HepG2 (cell line): ENCODE data around the gene GABRA4. TPM values are rescaled to one million over a fixed set of nuclear protein-coding genes. Genes with fewer than 3 reads are reported as not detected.

Experiments
- ATAC-seq: fragments of 200-7000 bp; cut with Tn5 transposase; 3 replicates; pipeline ENCODE4 v1.9.1; 2020; ENCODE audit warnings: mild to moderate bottlenecking, moderate library complexity
- BruUV-seq: library from RNA; stranded (reverse); fragments of 400-500 nt; replicated peaks from 2 replicates; lab custom pipeline; 2021; lab: Mats Ljungman, UMichigan
- CTCF ChIA-PET: fragments of 300-600 bp; formaldehyde crosslinking; extraction: SDS; loops from one replicate; lab custom pipeline; 2021; ENCODE audit warnings: low total read pairs, inconsistent platforms, low intra/inter-chr PET ratio; lab: Yijun Ruan, JAX
- POLR2A ChIA-PET: fragments of 350-600 bp; sonication (Branson Sonifier 250); formaldehyde crosslinking; loops from one replicate; lab custom pipeline; 2020; ENCODE audit warnings: antibody characterized with exemption, inconsistent platforms; lab: Yijun Ruan, JAX
- DNase-seq: peaks from one replicate; pipeline ENCODE4 v3.0.0-alpha.2; 2015; ENCODE audit warnings: low spot score
- FAIRE-seq: peaks from 3 replicates; lab custom pipeline; 2011; peaks lifted over from hg19 to GRCh38; lab: Jason Lieb, UNC
- H2AFZ ChIP-seq: one replicate; pipeline ENCODE4 v1.6.1; 2011; ENCODE audit warnings: low read length, inconsistent platforms
- H3K27ac ChIP-seq: fragments of 300-600 bp; 3 replicates; pipeline ENCODE4 v1.8.0; 2011; ENCODE audit warnings: mixed run types, mild to moderate bottlenecking, mixed read lengths, low read length, inconsistent platforms; ENCODE audit not compliant: insufficient read depth; ENCODE audit errors: extremely low read length
- H3K27me3 ChIP-seq, 2 experiments: fragments of 200-600 bp in 1 of 2; 2 replicates in 1 of 2; 3 replicates in 1 of 2; pipeline versions ENCODE4 v1.6.0 to v1.8.0; 2011; ENCODE audit warnings: low read length in 2 of 2, mild to moderate bottlenecking in 2 of 2, moderate library complexity in 2 of 2, inconsistent platforms in 1 of 2; ENCODE audit not compliant: insufficient read depth in 2 of 2, control insufficient read depth in 1 of 2
- H3K36me3 ChIP-seq, 2 experiments: fragments of 200-600 bp in 1 of 2; replicated peaks in 1 of 2; 2 replicates in 1 of 2; 3 replicates in 1 of 2; pipeline versions ENCODE4 v1.5.1 to v1.8.0; 2011; ENCODE audit warnings: low read length in 2 of 2, inconsistent platforms in 1 of 2; ENCODE audit not compliant: insufficient read depth in 2 of 2, control insufficient read depth in 1 of 2
- H3K4me1 ChIP-seq: 2 replicates; pipeline ENCODE4 v1.5.1; 2012; ENCODE audit warnings: low read length, inconsistent platforms; ENCODE audit not compliant: insufficient read depth
- H3K4me2 ChIP-seq: 2 replicates; pipeline ENCODE4 v1.6.0; 2011; ENCODE audit warnings: low read depth, low read length, inconsistent platforms
- H3K4me3 ChIP-seq, 3 experiments: fragments of 200-600 bp in 1 of 3; sonication (generic), shearing (Covaris generic) in 1 of 3; replicated peaks in 1 of 3; 2 replicates each; pipeline ENCODE4 v1.5.1; 2011 to 2016; ENCODE audit warnings: low read length in 3 of 3, inconsistent platforms in 2 of 3, low read depth in 2 of 3, mild to moderate bottlenecking in 2 of 3, control low read depth in 1 of 3, mixed read lengths in 1 of 3; ENCODE audit not compliant: insufficient read depth in 1 of 3
- H3K79me2 ChIP-seq: one replicate; pipeline ENCODE4 v1.6.1; 2011; ENCODE audit warnings: low read length, inconsistent platforms; ENCODE audit not compliant: insufficient read depth
- H3K9ac ChIP-seq: 2 replicates; pipeline ENCODE4 v1.6.0; 2011; ENCODE audit warnings: mild to moderate bottlenecking, low read depth, low read length, inconsistent platforms; ENCODE audit not compliant: insufficient read depth
- H3K9me3 ChIP-seq: 2 replicates; pipeline ENCODE4 v1.5.1; 2012; ENCODE audit warnings: mild to moderate bottlenecking, low read length
- H4K20me1 ChIP-seq: 2 replicates; pipeline ENCODE4 v1.6.0; 2011; ENCODE audit warnings: inconsistent platforms, mild to moderate bottlenecking, low read length, moderate library complexity; ENCODE audit not compliant: insufficient read depth
- AHR ChIP-seq: IDR thresholded peaks from 2 replicates; pipeline ENCODE4 v1.6.1; 2018; ENCODE audit warnings: missing genetic modification reagents, missing compliant biosample characterization
- BCL6 ChIP-seq: IDR thresholded peaks from 2 replicates; pipeline ENCODE4 v1.6.1; 2016; ENCODE audit warnings: missing genetic modification reagents, missing compliant biosample characterization
- FOSL1 ChIP-seq: sonication (generic); formaldehyde crosslinking; IDR thresholded peaks from 2 replicates; pipeline ENCODE4 v1.9.0; 2021; ENCODE audit warnings: missing genetic modification reagents, borderline replicate concordance
- GPN1 ChIP-seq: sonication (generic); formaldehyde crosslinking; IDR thresholded peaks from 2 replicates; pipeline ENCODE4 v1.5.1; 2020; ENCODE audit warnings: missing genetic modification reagents, borderline replicate concordance
- ZFAT ChIP-seq: sonication (generic); formaldehyde crosslinking; conservative IDR thresholded peaks from 2 replicates; pipeline ENCODE4 v1.8.1; 2023; ENCODE audit warnings: missing genetic modification reagents, inconsistent platforms
- ZMYM4 ChIP-seq: sonication (generic); formaldehyde crosslinking; IDR thresholded peaks from 2 replicates; pipeline ENCODE4 v1.8.1; 2023; ENCODE audit warnings: mild to moderate bottlenecking, missing genetic modification reagents
- ZNF354B ChIP-seq: sonication (generic); formaldehyde crosslinking; IDR thresholded peaks from 2 replicates; pipeline ENCODE4 v1.8.0; 2022; ENCODE audit warnings: mild to moderate bottlenecking, missing genetic modification reagents
- ZNF430 ChIP-seq: sonication (generic); formaldehyde crosslinking; IDR thresholded peaks from 2 replicates; pipeline ENCODE4 v1.9.0; 2021; ENCODE audit warnings: mild to moderate bottlenecking, missing genetic modification reagents
- ZNF451 ChIP-seq: sonication (generic); formaldehyde crosslinking; IDR thresholded peaks from 2 replicates; pipeline ENCODE4 v1.5.0; 2020; ENCODE audit warnings: mild to moderate bottlenecking, missing genetic modification reagents
- WGBS: methylation state at CpG from one replicate; pipeline ENCODE4 v1.1.6; 2017; ENCODE audit warnings: low lambda C conversion rate; 5-methylcytosine and 5-hydroxymethylcytosine counted together
- in situ Hi-C: cut with HindIII; loops from 2 replicates; pipeline ENCODE4 v1.10.0; 2017; ENCODE audit warnings: low pct_unique_long_range_greater_than_20kb; ENCODE audit not compliant: extremely low pct_ligation_motif_present
- intact Hi-C: fragments of 100-400 bp; cut with micrococcal nuclease; formaldehyde crosslinking; loops from one replicate; pipeline ENCODE4 v1.10.0; 2022; ENCODE audit not compliant: unreplicated experiment
- polyA plus RNA-seq, 8 experiments: library from polyadenylated mRNA; depleted of rRNA in 3 of 8; stranded (reverse) in 7 of 8; unstranded in 1 of 8; fragments of >200 nt; fragmentation: Illumina TruSeq in 4 of 8; extraction: Trizol in 4 of 8; gene quantifications; 2 replicates each; pipeline versions ENCODE4 v1.2.1 to v1.2.3, GENCODE V29; 2011 to 2016; ENCODE audit warnings: low read depth in 4 of 8, missing spikeins in 1 of 8, mixed read lengths in 1 of 8; ENCODE audit not compliant: insufficient read depth in 1 of 8
- total RNA-seq, 5 experiments: library from RNA; depleted of rRNA; stranded (reverse); fragments of >200 nt; fragmentation: Illumina TruSeq; extraction: Trizol; gene quantifications; 2 replicates each; pipeline ENCODE4 v1.2.3, GENCODE V29; 2016; ENCODE audit warnings: low read depth in 1 of 5
- TF ChIP-seq, protein P1 (sequence below): sonication (generic); formaldehyde crosslinking; IDR thresholded peaks from 2 replicates; pipeline ENCODE4 v1.8.0; 2022; ENCODE audit warnings: mild to moderate bottlenecking, missing genetic modification reagents, moderate library complexity
- TF ChIP-seq, protein P2 (sequence below): sonication (generic); formaldehyde crosslinking; IDR thresholded peaks from 2 replicates; pipeline ENCODE4 v1.4.0; 2020; ENCODE audit warnings: mild to moderate bottlenecking, missing genetic modification reagents
- TF ChIP-seq, protein P3 (sequence below), 2 experiments: sonication (generic) in 1 of 2; formaldehyde crosslinking in 1 of 2; IDR thresholded peaks; 2 replicates each; pipeline versions ENCODE4 v1.5.1 to v1.6.1; 2011 to 2020; ENCODE audit warnings: borderline replicate concordance in 1 of 2, low read depth in 1 of 2, low read length in 1 of 2, mild to moderate bottlenecking in 1 of 2, missing genetic modification reagents in 1 of 2, moderate library complexity in 1 of 2

GABRA4 gene
- total and polyA plus RNA-seq, 2 of the 13 experiments (the other 11 are each of a cell fraction or from before 2014, with no cell fraction given), result not detected

DNA sequence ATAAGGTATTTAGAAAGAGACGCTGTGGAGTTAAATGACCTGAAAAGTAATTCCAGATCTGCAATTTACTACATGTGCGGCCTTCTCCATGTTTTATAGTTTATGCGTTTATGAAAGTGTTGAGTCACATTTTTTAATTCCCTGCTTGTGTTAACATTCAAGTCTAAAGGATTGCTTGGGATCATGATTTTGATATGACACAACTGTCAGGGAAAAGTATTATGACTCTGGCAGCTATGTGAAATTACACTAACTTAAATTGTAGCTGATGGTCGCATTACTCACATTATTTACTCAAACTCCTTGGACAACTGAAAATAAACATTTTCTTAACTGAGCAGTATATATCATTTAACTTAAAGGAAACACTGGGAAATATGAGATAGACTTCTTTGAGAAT, 23.7 kb upstream of the GABRA4 start:
- H3K79me2 ChIP-seq, result no peaks in the 10 kb centered on the region
- H3K4me3 ChIP-seq, result no peak overlapping the region
- H3K9ac ChIP-seq, result no peak overlapping the region
- POLR2A ChIA-PET, result no interaction called here
- FAIRE-seq, result no peak
- CTCF ChIA-PET, result no interaction called here
- no peaks in the 10 kb centered on the region for H3K36me3 ChIP-seq
- no peak for TF ChIP-seq GPN1 (CRISPR knock-in tag)
- TF ChIP-seq ZNF354B, result no peak
- TF ChIP-seq, protein P1, sequence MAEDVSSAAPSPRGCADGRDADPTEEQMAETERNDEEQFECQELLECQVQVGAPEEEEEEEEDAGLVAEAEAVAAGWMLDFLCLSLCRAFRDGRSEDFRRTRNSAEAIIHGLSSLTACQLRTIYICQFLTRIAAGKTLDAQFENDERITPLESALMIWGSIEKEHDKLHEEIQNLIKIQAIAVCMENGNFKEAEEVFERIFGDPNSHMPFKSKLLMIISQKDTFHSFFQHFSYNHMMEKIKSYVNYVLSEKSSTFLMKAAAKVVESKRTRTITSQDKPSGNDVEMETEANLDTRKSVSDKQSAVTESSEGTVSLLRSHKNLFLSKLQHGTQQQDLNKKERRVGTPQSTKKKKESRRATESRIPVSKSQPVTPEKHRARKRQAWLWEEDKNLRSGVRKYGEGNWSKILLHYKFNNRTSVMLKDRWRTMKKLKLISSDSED (CRISPR knock-in tag), result no peak
- no peak for TF ChIP-seq ZMYM4
- no peak for TF ChIP-seq FOSL1 (CRISPR knock-in tag)
- no peak for TF ChIP-seq AHR (CRISPR knock-in tag)
- TF ChIP-seq BCL6 (CRISPR knock-in tag), result no peak
- TF ChIP-seq ZFAT (CRISPR knock-in tag), result no peak
- TF ChIP-seq, protein P2, sequence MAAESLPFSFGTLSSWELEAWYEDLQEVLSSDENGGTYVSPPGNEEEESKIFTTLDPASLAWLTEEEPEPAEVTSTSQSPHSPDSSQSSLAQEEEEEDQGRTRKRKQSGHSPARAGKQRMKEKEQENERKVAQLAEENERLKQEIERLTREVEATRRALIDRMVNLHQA (CRISPR knock-in tag), result no peak
- TF ChIP-seq, protein P3, sequence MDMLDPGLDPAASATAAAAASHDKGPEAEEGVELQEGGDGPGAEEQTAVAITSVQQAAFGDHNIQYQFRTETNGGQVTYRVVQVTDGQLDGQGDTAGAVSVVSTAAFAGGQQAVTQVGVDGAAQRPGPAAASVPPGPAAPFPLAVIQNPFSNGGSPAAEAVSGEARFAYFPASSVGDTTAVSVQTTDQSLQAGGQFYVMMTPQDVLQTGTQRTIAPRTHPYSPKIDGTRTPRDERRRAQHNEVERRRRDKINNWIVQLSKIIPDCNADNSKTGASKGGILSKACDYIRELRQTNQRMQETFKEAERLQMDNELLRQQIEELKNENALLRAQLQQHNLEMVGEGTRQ (IDR thresholded peaks at IDR 0.05; ENCODE audit: low read depth, low read length), result no peak
- TF ChIP-seq, protein P3 (CRISPR knock-in tag; IDR thresholded peaks at IDR 0.05; ENCODE audit: borderline replicate concordance), result no peak
- no peak for TF ChIP-seq ZNF430
- no peak for TF ChIP-seq ZNF451 (CRISPR knock-in tag)
- TF ChIP-seq, all 625 proteins: peak for 0
- 65% methylated on average over 4 of the region's 4 CpGs for WGBS
- in situ Hi-C loops, result no loop called here
- no TSS peak for BruUV-seq
- no peaks in the 10 kb centered on the region for H3K27me3 ChIP-seq
- ATAC-seq (no peak), DNase-seq (no peak)
- H4K20me1 ChIP-seq, result no peaks in the 10 kb centered on the region
- intact Hi-C loops, result no loop called here
- no peaks in the 10 kb centered on the region for H3K4me1 ChIP-seq
- no peak overlapping the region for H3K27ac ChIP-seq
- no peaks in the 10 kb centered on the region for H3K9me3 ChIP-seq
- no peak overlapping the region for H2AFZ ChIP-seq
- H3K4me2 ChIP-seq, result no peak overlapping the region
